Lower leg skin (tissue), 3 donors: ENCODE measurements around the gene SDK1.

Experiments used
- POLR2A ChIP-seq, 2 donors: fragments of 450-650 bp; IDR thresholded peaks; one replicate each; pipeline ENCODE4 v1.6.1; 2016 to 2017; ENCODE audit warnings: antibody characterized with exemption in 2 of 2, mild to moderate bottlenecking in 1 of 2, moderate library complexity in 1 of 2
- TF ChIP-seq, protein P1 (sequence below), 3 donors: fragments of 450-650 bp; IDR thresholded peaks; one replicate each; pipeline ENCODE4 v1.5.1; 2016; ENCODE audit warnings: antibody characterized with exemption in 3 of 3, mild to moderate bottlenecking in 3 of 3, moderate library complexity in 2 of 3

DNA sequence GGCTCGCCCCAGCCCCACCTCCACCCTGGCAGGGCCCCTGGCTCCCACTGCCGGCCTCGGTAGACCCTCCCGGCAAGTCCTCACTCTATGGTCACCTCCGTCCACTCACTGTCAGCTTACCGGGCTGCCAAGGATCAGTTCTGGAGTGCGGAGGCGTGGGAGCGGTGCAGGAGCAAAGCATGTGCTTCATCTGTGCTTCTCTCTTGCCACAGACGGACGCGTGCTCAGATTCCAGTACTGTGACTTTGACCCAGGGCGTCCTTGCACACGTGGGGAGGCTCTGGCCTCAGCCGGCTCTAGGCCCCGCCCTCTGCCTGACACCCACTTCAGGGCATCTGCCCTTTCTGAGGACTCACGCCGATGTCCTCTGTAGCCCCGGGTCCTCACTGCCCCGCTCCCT lies 833.6 kb downstream of the SDK1 start:
- TF ChIP-seq, protein P1, sequence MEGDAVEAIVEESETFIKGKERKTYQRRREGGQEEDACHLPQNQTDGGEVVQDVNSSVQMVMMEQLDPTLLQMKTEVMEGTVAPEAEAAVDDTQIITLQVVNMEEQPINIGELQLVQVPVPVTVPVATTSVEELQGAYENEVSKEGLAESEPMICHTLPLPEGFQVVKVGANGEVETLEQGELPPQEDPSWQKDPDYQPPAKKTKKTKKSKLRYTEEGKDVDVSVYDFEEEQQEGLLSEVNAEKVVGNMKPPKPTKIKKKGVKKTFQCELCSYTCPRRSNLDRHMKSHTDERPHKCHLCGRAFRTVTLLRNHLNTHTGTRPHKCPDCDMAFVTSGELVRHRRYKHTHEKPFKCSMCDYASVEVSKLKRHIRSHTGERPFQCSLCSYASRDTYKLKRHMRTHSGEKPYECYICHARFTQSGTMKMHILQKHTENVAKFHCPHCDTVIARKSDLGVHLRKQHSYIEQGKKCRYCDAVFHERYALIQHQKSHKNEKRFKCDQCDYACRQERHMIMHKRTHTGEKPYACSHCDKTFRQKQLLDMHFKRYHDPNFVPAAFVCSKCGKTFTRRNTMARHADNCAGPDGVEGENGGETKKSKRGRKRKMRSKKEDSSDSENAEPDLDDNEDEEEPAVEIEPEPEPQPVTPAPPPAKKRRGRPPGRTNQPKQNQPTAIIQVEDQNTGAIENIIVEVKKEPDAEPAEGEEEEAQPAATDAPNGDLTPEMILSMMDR (IDR thresholded peaks at IDR 0.05): no peak
- TF ChIP-seq POLR2A (IDR thresholded peaks at IDR 0.05): no peak
